Psoas muscle (tissue), 8 donors: Measurements from ENCODE around the gene TMEM171. TPM values are rescaled to one million over a fixed set of nuclear protein-coding genes. Genes with fewer than 3 reads are reported as not detected.
A peak's percentile ranks its signal among the peaks of the same experiment; 100 is the strongest.

Experiments
- ATAC-seq, 4 donors: fragments of 200-7000 bp; cut with Tn5 transposase; one replicate each; pipeline ENCODE4 v1.9.1; 2020; ENCODE audit warnings: moderate library complexity in 3 of 4, mild to moderate bottlenecking in 2 of 4
- DNase-seq, 2 donors: peaks; one replicate each; pipeline ENCODE4 v3.0.0-alpha.2; 2020
- H3K27ac ChIP-seq: fragments of 200-600 bp; one replicate; pipeline ENCODE4 v1.8.0; 2022
- H3K27me3 ChIP-seq, 3 donors: fragments of 200-600 bp in 1 of 3; one replicate each; pipeline versions ENCODE4 v1.6.1 to v1.8.0; 2013 to 2022; ENCODE audit warnings: low read length in 2 of 3, mild to moderate bottlenecking in 2 of 3, moderate library complexity in 1 of 3; ENCODE audit not compliant: insufficient read depth in 3 of 3
- H3K36me3 ChIP-seq, 2 donors: fragments of 200-600 bp in 1 of 2; one replicate each; pipeline versions ENCODE4 v1.6.1 to v1.8.0; 2013 to 2022; ENCODE audit warnings: low read depth in 1 of 2, mild to moderate bottlenecking in 1 of 2, moderate library complexity in 1 of 2; ENCODE audit not compliant: insufficient read depth in 1 of 2
- H3K4me1 ChIP-seq: fragments of 200-600 bp; one replicate; pipeline ENCODE4 v1.8.0; 2022
- H3K4me3 ChIP-seq: fragments of 200-600 bp; one replicate; pipeline ENCODE4 v1.8.0; 2022; ENCODE audit warnings: mild to moderate bottlenecking
- H3K9me3 ChIP-seq: fragments of 200-600 bp; one replicate; pipeline ENCODE4 v1.8.0; 2022
- WGBS, 3 donors: extraction: QIAGEN DNeasy Blood & Tissue Kit; methylation state at CpG; one replicate each; pipeline versions ENCODE4 v1.1.6 to v1.1.7; 2013; 5-methylcytosine and 5-hydroxymethylcytosine counted together
- intact Hi-C, 2 donors: fragments of 100-400 bp; cut with DNase I; formaldehyde crosslinking; loops; one replicate each; pipeline versions ENCODE4 v1.11.0 to v1.14.2; 2022
- long read RNA-seq, 2 donors: library from polyadenylated mRNA; unstranded; transcript quantifications; one replicate each; pipeline ENCODE4 v2.0.0, GENCODE V29; 2021
- polyA plus RNA-seq, 3 donors: library from polyadenylated mRNA; stranded (reverse); fragments of 200-250 nt; gene quantifications; one replicate each; pipeline ENCODE4 v1.2.3, GENCODE V29; 2013
- total RNA-seq, 4 donors: library from RNA; stranded (reverse); fragmentation: NEBNext Ultra II Directional in 2 of 4; extraction: Animal tissue kit (Norgen Biotek cat#: 25700) in 2 of 4; gene quantifications; one replicate each; pipeline versions ENCODE4 v1.2.1 to v1.2.4, GENCODE V29; 2021 to 2023
- TF ChIP-seq, protein P1 (sequence below): fragments of 200-600 bp; IDR thresholded peaks from one replicate; pipeline ENCODE4 v1.8.0; 2022; ENCODE audit warnings: antibody characterized with exemption
- donor health status: healthy with polysubstance abuse.
- donor health status: DM: no; HTN: no; CAD: no; lungs with moderate emphysema.
- donor health status: Bipolar disorder and iron deficiency.
- donor health status: healthy.
- donor health status: DM: yes; HTN: yes; CAD: no.
- donor health status: DM: no; HTN: no; CAD: no.
- donor health status: DM: no; HTN: no; CAD: no.
- donor health status: DM: yes; HTN: yes; CAD: no.

TMEM171 gene, protein sequence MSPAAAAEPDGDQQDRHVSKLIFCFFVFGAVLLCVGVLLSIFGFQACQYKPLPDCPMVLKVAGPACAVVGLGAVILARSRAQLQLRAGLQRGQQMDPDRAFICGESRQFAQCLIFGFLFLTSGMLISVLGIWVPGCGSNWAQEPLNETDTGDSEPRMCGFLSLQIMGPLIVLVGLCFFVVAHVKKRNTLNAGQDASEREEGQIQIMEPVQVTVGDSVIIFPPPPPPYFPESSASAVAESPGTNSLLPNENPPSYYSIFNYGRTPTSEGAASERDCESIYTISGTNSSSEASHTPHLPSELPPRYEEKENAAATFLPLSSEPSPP
- 1 to 10 TPM in 1 of 4 donors, under 1 TPM in 3; 0.30 to 1.1 (median 0.44) TPM for total RNA-seq
- under 1 TPM; 0.25 to 0.89 (median 0.48) TPM for polyA plus RNA-seq
- long read RNA-seq, donor 1 = 0 reads
- long read RNA-seq, donor 2 = 0 reads

DNA sequence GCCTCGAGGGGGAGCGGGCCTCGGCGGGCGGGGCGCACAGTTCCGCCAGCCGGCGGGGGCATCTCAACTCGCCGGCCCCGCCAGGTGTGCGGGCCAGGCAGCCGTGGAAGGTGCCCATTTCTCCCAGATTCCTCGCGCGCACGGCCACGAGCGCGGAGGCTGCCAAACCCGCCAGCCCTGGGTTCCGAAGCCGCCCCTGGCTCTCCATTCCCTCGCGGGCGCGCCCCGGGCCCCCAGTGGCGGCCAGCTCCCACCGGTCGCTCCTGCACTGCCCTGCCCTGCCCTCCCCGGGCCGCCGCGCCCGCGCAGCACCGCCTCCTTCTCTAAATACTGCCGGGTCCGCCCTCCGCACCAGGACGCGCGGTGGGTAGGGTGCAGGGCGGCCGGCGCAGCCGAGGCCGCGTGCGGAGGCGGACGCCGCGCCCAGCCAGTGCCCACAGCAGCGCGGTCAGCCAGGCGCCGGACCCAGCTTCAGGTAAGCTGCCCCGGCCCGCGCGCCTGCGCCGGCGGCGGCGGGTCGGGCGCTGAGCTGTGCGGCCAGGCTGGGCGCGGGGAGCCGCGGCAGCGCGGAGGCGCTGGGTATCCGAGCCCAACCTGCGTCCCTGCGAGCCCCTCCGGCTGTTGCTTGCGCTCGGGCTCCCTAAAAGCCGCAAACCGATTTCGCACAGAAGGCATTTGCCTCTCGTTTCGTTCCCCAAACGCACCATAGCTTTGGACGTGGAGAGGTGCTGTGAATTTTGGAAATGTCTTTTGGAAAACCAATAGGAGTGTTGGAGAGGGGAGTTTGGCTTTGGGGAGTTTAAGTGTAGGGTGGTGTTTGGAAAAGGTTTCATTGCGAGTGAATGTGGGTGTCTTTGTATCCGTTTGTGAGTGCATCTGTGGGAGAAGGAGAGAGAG, at the start of gene TMEM171:
TSS of gene TMEM171 (plus strand) at position 354 of the 897 bp plus-strand sequence. CDS start 2,799 bp downstream, outside the sequence.
- no peaks in the 10 kb centered on the region for H3K9me3 ChIP-seq
- WGBS, 3 donors = 1 to 2% (median 1%) methylated on average over 56 to 94 of the region's 94 CpGs
- ATAC-seq (peak; percentile 66 to 82 (median 79)), DNase-seq (peak; percentile 45 to 68)
- peaks cover 0 to 20% (median 2%) of the 10 kb centered on the region in 3 donors for H3K27me3 ChIP-seq
- TF ChIP-seq, protein P1, sequence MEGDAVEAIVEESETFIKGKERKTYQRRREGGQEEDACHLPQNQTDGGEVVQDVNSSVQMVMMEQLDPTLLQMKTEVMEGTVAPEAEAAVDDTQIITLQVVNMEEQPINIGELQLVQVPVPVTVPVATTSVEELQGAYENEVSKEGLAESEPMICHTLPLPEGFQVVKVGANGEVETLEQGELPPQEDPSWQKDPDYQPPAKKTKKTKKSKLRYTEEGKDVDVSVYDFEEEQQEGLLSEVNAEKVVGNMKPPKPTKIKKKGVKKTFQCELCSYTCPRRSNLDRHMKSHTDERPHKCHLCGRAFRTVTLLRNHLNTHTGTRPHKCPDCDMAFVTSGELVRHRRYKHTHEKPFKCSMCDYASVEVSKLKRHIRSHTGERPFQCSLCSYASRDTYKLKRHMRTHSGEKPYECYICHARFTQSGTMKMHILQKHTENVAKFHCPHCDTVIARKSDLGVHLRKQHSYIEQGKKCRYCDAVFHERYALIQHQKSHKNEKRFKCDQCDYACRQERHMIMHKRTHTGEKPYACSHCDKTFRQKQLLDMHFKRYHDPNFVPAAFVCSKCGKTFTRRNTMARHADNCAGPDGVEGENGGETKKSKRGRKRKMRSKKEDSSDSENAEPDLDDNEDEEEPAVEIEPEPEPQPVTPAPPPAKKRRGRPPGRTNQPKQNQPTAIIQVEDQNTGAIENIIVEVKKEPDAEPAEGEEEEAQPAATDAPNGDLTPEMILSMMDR = no peak
- intact Hi-C loops = no loop called here
- no peaks in the 10 kb centered on the region for H3K36me3 ChIP-seq
- peaks cover 4% of the 10 kb centered on the region for H3K4me1 ChIP-seq
- H3K27ac ChIP-seq = peak within 1 kb of the TSS; percentile 46
- peak within 1 kb of the TSS; percentile 62 for H3K4me3 ChIP-seq

DNA sequence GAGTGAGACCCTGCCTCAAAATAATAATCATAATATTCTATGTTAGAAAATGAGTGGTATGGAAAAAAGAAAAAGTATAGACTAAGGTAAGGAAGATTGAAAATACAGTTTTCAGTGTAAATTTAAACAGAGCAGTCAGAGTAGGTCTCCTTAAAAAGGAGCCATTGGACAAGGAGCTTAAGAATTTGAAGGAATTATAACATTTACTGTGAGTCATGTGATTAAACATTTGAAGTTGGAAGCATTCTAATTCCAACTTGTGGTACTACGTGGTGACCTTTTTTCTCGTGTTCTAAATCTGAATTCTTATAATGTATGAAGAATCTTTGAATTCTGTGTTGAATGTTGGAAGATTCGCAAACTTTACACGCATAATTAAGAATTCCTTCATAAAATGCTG, 39.3 kb upstream of the TMEM171 start:
- intact Hi-C loops = no loop called here

DNA sequence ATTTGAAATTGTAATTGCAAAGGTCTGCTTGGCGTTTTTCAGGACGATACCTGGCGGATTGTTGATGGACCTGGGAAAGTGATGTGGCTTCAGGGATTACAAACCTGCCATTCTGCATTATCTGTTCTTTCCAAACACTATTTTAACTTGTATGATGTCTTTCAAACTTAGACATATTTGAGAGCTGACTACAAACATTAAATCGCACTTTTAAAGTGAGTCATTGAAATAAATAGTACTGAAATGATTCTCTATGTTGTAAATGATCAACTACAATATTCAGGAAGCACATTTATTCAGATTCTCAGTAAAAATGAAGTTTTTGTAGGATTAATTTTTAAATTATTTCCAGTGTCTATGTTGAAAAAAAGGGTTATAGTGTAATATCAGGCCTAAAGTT, 32.3 kb upstream of the TMEM171 start:
- TF ChIP-seq, protein P1 = no peak
- no peaks in the 10 kb centered on the region for H3K9me3 ChIP-seq
- DNase-seq = no peak
- no peak overlapping the region for H3K4me3 ChIP-seq
- H3K27me3 ChIP-seq = no peaks in the 10 kb centered on the region
- intact Hi-C loops = no loop called here
- H3K4me1 ChIP-seq = no peaks in the 10 kb centered on the region
- WGBS, 3 donors = 93 to 99% (median 95%) methylated on average over 4 of the region's 4 CpGs
- no peak overlapping the region for H3K27ac ChIP-seq
- H3K36me3 ChIP-seq = peaks cover 0 to 58% of the 10 kb centered on the region in 2 donors
- no peak for ATAC-seq

More for the DNA sequence above, 39.3 kb upstream of the TMEM171 start:
- no peak for DNase-seq
- Histone ChIP-seq H3K4me3 (no peak overlapping the region), H3K36me3 (peaks cover 3 to 90% of the 10 kb centered on the region in 2 donors), H3K4me1 (no peaks in the 10 kb centered on the region), H3K27me3 (no peaks in the 10 kb centered on the region), H3K9me3 (no peaks in the 10 kb centered on the region), H3K27ac (no peak overlapping the region)
- ATAC-seq = no peak
- TF ChIP-seq, protein P1 = no peak
- WGBS, 3 donors = 79 to 94% (median 92%) methylated on average over 4 of the region's 4 CpGs

DNA sequence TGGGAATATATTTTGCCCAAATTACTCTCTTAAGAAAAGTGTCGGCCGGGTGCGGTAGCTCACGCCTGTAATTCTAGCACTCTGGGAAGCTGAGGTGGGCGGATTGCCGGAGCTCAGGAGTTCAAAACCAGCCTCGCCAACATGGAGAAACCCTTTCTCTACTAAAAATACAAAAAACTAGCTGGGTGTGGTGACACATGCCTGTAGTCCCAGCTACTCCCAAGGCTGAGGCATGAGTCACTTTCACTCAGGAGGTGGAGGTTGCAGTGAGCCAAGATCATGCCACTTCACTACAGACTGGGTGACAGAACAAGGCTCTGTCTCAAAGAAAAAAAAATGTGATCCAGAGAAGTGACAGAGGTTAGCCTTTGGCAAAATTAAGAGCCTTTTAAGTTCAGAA, 26.4 kb upstream of the TMEM171 start:
- Histone ChIP-seq H3K27ac (no peak overlapping the region), H3K4me1 (no peaks in the 10 kb centered on the region), H3K27me3 (no peaks in the 10 kb centered on the region), H3K9me3 (peaks cover 11% of the 10 kb centered on the region), H3K4me3 (no peak overlapping the region), H3K36me3 (peaks cover 0 to 5% of the 10 kb centered on the region in 2 donors)
- intact Hi-C loops = no loop called here
- ATAC-seq = no peak
- TF ChIP-seq, protein P1 = no peak
- WGBS, 3 donors = 94 to 95% (median 95%) methylated on average over 7 of the region's 7 CpGs
- no peak for DNase-seq
